Cortex of kidney (tissue), 1 donor: ENCODE data around the gene LRRC49.
"Not testable (repeated sequence)": the region's sequence is repeated elsewhere in the genome, so short reads cannot be mapped to it uniquely, and the experiment has no call there.

ENCODE experiments used
- DNase-seq: peaks from one replicate; lab custom pipeline; 2025; lab: John Stamatoyannopoulos, UW

Gene LRRC49, protein sequence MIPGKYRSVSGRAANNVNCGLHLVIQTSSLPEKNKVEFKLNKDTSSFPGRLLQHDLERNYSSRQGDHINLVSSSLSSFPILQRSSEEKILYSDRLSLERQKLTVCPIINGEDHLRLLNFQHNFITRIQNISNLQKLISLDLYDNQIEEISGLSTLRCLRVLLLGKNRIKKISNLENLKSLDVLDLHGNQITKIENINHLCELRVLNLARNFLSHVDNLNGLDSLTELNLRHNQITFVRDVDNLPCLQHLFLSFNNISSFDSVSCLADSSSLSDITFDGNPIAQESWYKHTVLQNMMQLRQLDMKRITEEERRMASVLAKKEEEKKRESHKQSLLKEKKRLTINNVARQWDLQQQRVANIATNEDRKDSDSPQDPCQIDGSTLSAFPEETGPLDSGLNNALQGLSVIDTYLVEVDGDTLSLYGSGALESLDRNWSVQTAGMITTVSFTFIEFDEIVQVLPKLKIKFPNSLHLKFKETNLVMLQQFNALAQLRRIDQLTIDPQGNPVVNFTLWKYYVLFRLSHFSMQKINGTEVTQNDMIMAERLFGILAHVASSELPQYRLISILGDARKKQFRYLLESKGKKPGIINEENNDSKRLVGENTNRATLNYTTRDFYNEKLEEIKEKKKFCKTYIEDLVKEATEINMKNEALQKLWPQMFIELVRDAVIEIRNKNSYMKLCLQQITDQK

DNA sequence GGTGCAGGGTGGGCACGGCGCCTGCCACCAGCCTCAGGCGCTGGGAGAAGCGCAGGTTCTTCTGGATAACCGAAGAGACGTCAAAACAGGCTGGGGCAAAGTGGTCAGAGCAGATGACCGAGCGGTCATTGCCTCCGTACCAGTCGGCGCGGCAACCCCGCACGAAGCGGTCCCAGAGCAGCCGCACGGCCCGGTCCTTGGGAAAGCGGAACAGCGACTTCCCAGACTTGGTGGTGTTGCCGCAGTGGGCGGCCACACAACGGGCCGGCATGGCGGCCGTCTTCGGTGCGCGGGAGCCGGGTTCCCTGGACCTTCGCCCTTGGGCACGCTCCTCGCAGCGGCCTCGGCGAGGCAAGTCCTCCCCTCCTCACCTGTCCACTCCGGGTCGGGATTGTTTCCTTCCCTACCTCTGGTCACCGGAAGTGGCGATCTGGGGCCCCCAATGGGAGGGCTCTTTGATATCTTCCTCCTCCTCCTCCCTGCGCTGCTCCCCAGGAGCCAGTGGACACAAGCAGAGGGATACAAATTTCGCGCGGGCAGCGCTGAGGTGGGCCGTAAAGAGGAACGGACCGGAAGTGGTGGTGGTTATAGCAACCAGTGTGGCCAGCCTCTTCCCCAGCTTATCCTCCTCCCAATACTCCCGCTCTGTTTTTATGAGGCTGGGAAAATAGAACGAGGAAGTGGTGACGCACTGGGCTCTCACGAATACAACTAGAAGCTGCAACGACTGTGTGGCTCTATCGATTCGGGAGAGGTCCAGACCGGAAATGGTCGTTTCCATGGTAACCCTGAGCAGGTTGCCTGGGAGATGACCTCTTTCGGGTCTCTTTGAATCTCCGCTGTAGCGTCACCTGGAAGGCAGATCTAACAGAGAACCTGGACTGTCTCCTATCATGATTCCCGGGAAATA is at the start of gene LRRC49, which contains the start of gene THAP10:
Gene LRRC49, plus strand, starts transcription at position 825 of the 910 bp plus-strand sequence. Its CDS starts 69 bp downstream, at position 894.
Gene THAP10, minus strand, starts transcription at position 432 of the 910 bp plus-strand sequence. Its CDS starts 161 bp downstream, at position 271.
- DNase-seq = no peak

DNA sequence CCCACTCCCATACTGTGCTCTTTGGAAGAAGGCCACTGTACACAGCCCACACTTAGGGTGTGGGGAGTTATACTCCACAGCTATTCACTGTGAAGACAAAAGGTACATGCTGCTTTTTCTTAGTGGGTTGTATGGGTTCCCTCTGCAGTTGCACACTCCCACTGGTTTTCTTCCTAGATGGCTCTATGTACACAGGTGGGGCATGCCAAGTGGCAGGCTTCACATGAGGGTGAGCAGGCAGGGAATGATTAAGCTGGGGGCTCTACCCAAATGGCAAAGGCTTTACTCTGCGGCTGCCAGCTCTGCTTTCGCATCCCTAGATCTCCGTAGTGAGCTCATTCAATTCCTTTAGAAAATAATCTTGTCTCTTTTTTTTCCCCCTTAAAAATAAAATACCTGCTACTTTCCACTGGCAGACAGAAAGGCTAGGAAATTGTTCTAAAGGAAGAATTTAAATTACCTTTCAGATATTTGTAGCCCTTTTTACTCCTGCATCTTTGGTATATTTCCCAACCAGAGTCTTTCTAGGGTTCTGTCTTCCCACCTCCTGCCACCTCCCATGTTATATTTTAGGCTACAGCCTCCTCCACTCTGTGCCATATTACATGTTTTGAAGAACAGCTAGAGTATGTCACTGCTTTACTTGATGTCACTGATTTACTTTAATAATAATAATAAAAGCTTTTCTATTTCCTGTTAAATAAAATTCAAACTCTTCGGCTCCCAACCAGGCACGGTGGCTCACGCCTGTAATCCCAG is 46.8 kb upstream of the LRRC49 start:
- no peak for DNase-seq

DNA sequence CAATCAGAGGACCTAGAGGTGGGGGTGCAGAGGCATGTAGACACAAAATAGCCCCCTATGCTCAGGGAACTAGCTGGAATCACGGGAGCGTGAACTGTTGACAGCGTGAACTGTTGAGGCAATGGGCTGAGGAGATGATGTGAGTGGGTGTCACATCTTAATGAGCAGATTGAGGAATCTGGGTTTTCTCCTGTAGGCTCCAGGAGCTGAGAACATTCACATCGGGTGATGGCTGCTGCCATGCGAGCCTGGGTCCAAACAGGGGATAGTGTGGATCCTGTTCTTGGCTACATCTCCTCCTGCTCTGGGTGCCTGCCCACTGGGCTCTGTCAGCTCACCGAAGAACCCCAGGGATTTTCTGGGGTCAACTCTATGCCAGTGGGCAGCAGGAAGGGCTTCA is 40.7 kb upstream of the LRRC49 start:
- no peak for DNase-seq

DNA sequence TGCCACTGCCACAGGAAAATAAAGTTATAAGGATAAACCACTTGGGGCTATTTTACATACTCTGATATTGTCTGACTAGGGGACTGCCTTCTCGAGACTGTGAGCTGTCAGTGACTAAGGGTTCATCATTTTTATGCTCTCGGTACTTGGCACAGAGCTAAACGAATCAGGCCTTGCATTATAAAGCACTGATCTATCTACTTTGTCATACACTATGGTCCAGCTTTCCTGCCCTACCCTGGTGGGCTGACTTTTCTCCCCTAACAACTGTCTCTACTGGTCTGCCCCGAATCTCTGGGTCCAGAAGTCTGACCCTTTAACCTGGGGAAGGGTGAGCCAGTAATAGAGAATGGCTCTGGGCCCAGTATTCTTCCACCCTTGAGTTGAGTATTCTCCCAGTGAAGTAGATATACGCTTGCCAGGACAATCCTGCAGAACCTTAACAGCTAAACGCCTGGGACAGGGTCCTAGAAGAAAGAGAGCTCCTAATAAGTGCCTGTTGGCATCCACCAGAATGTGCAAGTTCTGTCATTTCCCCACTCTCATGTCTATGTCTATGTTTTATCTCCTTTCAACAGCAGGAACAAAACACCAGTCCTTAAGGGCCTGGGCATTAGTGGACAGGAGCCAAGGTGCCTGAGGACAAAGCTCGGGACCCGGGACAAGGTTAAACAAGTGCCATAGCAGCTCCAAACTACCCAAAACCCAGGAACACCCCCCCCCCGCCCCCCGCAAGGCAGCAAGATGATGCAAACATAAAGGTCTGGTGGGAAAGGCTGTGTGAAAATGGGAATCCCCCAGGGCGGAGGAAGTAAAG is 39.9 kb upstream of the LRRC49 start:
- DNase-seq = no peak

DNA sequence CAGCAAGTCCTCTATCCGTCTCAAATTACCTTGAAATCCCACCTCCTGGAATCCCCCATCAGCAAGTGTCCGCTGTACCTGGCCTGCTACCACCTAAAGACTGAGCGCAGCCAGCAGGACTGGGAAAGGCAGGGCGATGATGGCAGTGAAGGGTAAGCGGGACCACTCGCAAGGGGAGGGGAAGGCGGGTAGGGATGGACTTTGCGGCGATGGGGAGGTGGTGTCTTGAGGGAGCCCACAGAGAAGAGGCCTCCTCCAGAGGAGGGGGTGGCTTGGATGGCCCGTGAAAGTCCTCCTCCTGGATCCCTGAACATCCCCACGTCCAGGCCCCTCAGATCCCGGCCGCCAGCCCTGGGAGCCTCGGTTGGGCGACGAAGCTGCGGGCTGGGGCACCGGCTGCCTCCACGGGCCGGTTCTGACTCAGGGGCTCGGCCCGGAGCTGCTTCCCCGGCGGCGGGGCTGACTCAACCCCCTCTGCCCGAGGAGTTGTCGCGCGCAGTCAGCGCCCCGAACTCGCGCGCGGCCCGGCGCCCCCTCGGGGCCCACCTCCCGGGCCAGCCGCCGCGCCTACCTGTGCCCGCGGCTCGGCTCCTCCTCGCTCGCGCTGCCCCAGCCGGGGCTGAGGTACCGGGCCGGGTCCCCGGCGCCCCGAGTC is 39.2 kb upstream of the LRRC49 start:
- no peak for DNase-seq

DNA sequence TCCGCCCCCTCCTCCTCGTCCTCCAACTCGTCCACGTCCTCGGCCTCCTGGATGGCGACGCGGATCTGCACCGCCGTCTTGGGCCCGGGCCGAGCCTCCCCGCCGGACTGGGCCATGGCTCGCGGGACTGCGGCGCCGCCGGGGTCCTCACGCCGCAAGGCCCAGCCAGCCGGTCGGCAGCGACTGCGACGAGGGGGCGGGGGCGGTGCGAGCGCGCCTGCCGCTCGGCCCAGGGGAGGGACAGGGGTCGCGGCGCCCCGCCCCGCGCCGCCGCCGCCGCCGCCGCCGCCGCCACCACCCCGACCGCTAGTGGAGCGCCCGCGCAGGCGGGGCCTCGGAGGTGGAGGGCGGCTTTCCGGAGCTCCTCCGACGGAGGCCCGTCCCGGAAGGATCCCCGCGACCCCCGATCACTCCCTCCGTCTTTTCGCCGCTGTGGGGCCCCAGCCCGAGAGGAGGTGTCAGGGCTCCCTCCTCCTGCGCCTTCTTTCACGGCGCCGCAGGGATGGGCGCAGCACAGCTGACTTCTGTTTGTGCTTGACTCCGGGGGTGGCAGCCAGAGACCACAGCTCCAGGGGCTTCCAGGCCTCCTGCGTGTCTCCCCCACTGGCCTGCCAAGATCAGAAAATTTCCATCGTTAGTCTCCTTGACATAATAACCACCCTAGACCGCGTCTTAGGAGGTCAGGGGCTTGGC is 38.5 kb upstream of the LRRC49 start, which contains the start of gene LARP6:
Gene LARP6, minus strand, starts transcription at position 185 of the 693 bp plus-strand sequence. Its CDS starts 69 bp downstream, at position 116.
- no peak for DNase-seq

DNA sequence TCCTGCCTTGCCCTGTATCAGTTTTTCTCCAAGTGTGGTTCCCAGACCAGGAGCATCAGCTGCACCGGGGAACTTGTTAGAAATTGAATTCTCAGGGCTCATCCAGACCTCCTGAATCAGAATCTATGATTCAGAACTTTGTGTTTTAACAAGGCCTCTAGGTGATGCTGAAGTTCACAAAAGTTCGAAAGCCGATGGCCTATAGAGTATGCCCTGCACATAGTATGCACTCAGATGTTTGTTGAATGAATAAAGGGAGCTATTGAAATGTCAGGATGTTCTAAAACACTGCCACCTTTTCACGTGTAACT is 38.0 kb upstream of the LRRC49 start:
- DNase-seq = no peak

DNA sequence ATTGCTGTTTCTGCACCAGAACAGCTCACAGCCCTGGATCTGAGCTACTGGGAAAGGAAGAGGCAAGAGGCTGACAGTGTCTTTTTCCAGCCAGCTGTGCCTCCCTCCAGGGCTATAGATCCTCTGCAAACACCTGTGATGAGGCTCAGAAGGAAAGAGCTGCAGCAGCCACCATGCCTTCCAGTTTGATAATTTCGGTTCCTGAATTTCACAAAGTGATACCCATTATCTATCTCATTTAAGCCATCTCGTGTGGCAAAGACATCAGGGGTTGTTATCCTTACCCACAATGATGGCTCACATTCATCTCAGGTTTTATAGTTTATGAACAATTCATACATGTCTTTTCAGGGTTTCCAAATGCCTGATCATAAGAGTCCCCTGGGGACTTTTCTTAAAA is 36.9 kb upstream of the LRRC49 start:
- DNase-seq = no peak

DNA sequence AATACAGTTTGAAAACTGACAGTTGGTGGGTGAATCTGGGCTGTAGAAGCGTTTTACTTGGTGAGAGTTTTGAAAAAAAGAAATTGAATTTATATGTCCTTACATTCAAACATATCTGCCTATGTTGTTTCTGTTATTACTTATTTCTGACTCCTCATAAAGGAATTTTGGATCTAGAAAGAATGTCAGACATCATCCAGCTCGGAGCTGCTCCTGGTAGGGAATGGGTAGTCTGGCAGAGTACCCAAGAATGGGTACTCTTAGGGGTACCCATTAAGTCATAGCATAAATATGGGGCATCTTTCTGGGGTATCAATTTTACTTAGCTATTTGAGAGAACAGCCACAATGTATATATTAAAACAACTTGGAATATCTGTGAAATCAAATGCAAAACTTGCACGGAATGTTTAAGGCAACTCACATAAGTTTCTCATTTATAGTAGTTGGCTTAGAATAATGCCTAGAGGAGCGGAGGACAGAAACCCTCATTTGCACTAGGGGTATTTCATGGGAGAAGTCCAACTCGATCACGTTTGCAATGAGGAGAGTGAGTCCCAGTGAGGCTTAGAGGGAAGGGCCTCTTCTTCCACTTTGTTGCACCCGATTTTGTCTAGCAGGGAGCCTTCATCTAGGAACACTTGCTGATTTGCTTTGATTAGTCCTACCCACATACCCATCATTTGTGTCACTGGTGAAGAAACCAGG is 36.3 kb upstream of the LRRC49 start:
- DNase-seq = no peak

DNA sequence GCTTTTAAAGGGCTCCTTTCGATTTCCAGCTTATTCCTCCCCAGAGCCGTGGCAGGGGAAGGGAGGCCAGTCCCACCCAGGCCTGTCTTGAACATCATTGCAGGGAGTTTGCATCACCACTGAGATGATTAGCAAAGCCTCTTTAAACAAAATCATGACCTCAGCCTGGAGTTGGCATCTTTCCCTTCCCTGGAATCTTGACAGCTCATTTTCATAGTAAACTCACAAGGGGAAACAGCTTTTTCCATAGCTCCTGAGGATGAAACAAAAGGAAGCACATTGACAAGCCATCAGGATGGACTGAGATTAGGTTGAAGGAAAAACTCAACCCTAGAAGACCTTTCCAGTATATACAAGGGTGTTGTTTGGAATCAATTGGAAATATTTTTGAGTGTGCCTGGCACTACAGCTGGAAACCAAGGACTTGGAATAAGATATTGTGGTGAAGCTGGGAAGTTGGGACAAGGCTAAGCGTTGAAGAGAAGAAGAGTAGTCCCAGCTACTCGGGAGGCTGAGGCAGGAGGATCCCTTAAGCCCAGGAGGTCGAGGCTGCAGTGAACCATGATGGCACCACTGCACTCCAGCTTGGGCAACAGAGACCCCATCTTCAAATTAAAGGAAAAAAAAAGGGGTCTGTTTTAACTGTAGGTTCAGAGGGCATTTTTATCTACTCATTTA is 35.6 kb upstream of the LRRC49 start:
- DNase-seq = no peak

DNA sequence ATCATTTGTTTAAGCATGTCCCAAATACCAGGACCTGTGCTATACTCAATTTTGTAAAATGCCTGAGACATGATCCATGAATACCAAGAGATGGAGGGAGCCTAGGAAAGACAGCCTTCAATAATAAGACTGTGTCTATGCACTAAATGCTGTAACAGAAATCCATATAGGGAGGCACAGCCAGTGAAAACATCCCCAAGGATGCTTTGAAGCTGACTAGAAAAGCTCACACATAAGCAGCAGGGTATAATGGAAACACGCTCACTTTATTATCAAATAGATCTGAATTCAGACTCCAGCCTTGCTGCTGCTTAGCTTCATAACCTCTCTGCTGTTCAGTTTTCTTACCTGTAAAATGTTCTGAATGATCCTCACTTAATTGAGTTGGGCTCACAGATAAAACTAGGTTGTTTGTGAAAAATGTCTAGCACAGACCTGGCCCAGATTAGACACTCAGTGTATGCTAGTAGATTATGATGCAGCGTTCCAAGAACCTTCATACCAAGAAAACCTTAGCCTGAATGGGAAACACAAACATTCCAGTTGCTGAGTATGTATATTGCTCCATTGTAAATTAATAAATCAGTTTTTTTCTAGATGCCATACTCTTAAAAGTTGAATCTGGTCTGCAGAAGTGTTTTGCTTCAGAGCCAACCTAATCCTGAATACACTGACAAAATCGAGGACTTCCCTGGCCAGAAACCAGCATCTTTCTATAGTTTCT is 34.9 kb upstream of the LRRC49 start:
- no peak for DNase-seq

DNA sequence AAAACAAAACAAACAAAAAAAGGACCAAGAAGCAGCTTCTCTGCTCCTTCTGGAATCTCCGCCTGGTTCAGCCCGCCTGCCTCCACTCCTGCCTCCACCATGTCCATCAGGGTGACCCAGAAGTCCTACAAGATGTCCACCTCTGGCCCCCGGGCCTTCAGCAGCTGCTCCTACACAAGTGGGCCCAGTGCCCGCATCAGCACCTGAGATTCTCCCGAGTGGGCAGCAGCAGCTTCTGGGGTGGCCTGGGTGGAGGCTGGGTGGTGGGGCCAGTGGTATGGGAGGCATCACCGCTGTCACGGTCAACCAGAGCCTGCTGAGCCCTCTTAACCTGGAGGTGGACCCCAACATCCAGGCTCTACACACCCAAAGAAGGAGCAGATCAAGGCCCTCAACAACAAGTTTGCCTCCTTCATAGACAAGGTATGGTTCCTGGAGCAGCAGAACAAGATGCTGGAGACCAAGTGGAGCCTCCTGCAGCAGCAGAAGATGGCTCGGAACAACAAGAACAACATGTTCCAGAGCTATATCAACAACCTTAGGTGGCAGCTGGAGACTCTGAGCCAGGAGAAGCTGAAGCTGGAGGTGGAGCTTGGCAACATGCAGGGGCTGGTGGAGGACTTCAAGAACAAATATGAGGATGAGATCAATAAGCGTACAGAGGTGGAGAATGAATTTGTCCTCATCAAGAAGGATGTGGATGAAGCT is 33.9 kb upstream of the LRRC49 start:
- DNase-seq = not testable (repeated sequence)

DNA sequence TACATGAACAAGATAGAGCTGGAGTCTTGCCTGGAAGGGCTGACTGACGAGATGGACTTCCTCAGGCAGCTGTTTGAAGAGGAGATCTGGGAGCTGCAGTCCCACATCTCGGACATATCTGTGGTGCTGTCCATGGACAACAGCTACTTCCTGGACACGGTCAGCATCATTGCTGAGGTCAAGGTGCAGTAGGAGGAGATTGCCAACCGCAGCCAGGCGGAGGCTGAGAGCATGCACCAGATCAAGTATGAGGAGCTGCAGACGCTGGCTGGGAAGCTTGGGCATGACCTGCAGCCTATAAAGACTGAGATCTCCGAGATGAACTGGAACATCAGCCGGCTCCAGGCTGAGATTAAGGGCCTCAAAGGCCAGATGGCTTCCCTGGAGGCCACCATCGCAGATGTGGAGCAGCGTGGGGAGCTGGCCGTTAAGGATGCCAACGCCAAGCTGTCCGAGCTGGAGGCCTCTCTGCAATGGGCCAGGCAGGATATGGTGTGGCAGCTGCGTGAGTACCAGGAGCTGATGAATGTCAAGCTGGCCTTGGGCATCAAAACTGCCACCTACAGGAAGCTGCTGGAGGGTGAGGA is 33.2 kb upstream of the LRRC49 start:
- no peak for DNase-seq

DNA sequence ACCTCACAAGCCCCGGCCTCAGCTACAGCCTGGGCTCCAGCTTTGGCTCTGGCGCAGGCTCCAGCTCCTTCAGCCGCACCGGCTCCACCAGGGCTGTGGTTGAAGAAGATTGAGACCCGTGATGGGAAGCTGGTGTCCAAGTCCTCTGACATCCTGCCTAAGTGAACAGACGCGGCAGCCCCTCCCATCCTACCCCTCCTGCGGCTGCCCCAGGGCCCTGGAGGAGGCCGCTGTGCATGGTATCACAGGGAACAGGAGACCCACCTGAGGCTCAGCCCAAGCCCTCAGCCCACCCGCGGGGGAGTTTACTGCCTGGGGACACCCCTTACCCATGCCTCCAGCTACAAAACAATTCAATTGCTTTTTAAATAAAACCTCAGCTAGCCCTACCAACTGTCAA is 32.6 kb upstream of the LRRC49 start:
- DNase-seq = no peak

DNA sequence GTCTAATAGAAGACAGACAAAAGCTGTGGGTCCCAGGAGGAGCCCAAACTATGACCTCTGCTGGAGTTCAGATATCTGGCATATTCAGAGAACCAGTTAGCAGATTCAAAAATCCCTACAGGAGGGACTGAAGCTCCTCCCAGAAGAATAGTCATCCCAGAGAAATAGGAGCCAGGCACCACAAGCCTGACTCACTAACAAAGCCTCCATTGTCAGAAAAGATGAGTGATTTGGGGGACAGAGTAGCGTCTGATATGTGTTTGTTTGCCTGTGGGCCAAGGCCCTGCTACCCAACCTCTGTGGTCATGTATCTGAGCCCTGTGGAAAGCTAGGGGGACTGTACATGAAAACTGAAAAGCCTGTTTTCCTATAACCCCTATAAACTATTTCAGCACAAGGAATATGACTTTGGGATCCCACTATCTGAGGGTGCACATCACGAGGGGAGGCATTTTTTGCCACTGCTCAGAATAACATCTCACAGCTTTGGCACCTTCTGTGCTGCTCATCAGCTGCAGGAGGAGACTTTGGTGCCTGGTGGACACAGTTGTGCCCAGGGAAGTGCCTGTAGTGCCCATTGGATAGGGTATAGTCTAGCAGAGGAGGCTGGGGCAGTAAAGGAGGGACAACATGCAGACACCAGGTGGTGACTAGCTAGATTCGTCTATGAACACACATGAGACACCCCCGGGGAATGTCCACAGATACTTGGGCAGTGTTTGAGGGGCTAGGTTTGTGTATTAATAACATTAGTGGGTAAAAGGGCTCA is 29.0 kb upstream of the LRRC49 start:
- no peak for DNase-seq
